K562 (cell line): Measurements from ENCODE around the gene AKNAD1. TPM values are rescaled to one million over a fixed set of nuclear protein-coding genes. Genes with fewer than 3 reads are reported as not detected.

Experiments
- E2F5 ChIP-seq: sonication (generic); formaldehyde crosslinking; IDR thresholded peaks from 2 replicates; pipeline ENCODE4 v1.8.0; 2022; ENCODE audit warnings: mild to moderate bottlenecking, missing genetic modification reagents
- FUS ChIP-seq: fragments of 200-400 bp; formaldehyde crosslinking; optimal IDR thresholded peaks from 2 replicates; pipeline ENCODE3; 2017; ENCODE audit warnings: low read depth, low read length
- GMEB1 ChIP-seq: fragments of 250-450 bp; sonication (Bioruptor Pico); IDR thresholded peaks from 2 replicates; pipeline ENCODE4 v1.4.0; 2020; ENCODE audit warnings: mild to moderate bottlenecking
- HDGF ChIP-seq: fragments of 450-650 bp; IDR thresholded peaks from 2 replicates; pipeline ENCODE4 v1.6.1; 2016
- IFI16 ChIP-seq: fragments of 250-450 bp; sonication (Bioruptor Pico); IDR thresholded peaks from 2 replicates; pipeline ENCODE4 v2.1.2; 2022; ENCODE audit warnings: mild to moderate bottlenecking, inconsistent platforms
- ILF3 ChIP-seq: fragments of 450-650 bp; IDR thresholded peaks from 2 replicates; pipeline ENCODE4 v1.6.1; 2018; ENCODE audit warnings: antibody characterized with exemption, mild to moderate bottlenecking, moderate library complexity, borderline replicate concordance
- JUNB ChIP-seq: fragments of 450-650 bp; formaldehyde crosslinking; conservative IDR thresholded peaks from 2 replicates; pipeline ENCODE4 v1.4.0; 2020; ENCODE audit warnings: mild to moderate bottlenecking
- KLF16 ChIP-seq: IDR thresholded peaks from 2 replicates; pipeline ENCODE4 v1.6.1; 2016; ENCODE audit warnings: antibody characterized with exemption
- NCOA6 ChIP-seq: fragments of 450-650 bp; IDR thresholded peaks from 2 replicates; pipeline ENCODE4 v1.6.1; 2017; ENCODE audit warnings: mild to moderate bottlenecking
- NR0B1 ChIP-seq: fragments of 450-650 bp; IDR thresholded peaks from one replicate; pipeline ENCODE4 v1.6.1; 2018; ENCODE audit warnings: mild to moderate bottlenecking, moderate library complexity; ENCODE audit not compliant: partially characterized antibody
- NRF1 ChIP-seq, 2 experiments: fragments of 450-650 bp; IDR thresholded peaks in 1 of 2; conservative IDR thresholded peaks in 1 of 2; 2 replicates each; pipeline ENCODE4 v1.6.1; 2014; ENCODE audit warnings: mild to moderate bottlenecking in 2 of 2
- RERE ChIP-seq: sonication (generic); formaldehyde crosslinking; IDR thresholded peaks from 2 replicates; pipeline ENCODE4 v1.8.0; 2023; ENCODE audit warnings: missing genetic modification reagents, mild to moderate bottlenecking, borderline replicate concordance
- SMARCE1 ChIP-seq: fragments of 450-650 bp; IDR thresholded peaks from 2 replicates; pipeline ENCODE4 v1.7.1; 2016; ENCODE audit warnings: mild to moderate bottlenecking
- TSC22D4 ChIP-seq: fragments of 450-650 bp; IDR thresholded peaks from 2 replicates; pipeline ENCODE4 v1.6.1; 2016; ENCODE audit warnings: missing genetic modification characterization, missing biosample characterization, control low read depth
- ZEB2 ChIP-seq: fragments of 450-650 bp; IDR thresholded peaks from 2 replicates; pipeline ENCODE4 v1.6.1; 2016
- ZKSCAN1 ChIP-seq: fragments of 150-350 bp; IDR thresholded peaks from 2 replicates; pipeline ENCODE4 v1.6.1; 2016; ENCODE audit warnings: low read depth, low read length
- ZNF140 ChIP-seq: fragments of 250-450 bp; sonication (Bioruptor Pico); IDR thresholded peaks from 2 replicates; pipeline ENCODE4 v1.8.0; 2021; ENCODE audit warnings: moderate library complexity, mild to moderate bottlenecking, inconsistent platforms
- ZNF512 ChIP-seq: IDR thresholded peaks from 2 replicates; pipeline ENCODE4 v1.6.1; 2016; ENCODE audit warnings: missing genetic modification characterization, missing compliant biosample characterization
- ZNF583 ChIP-seq: fragments of 250-450 bp; sonication (Bioruptor Pico); IDR thresholded peaks from 2 replicates; pipeline ENCODE4 v1.4.0; 2020
- polyA plus RNA-seq, 8 experiments: library from polyadenylated mRNA; depleted of rRNA in 4 of 8; stranded (reverse) in 5 of 8; unstranded in 3 of 8; fragments of >200 nt; fragmentation: Nextera tagmentation in 2 of 8; fragmentation: Illumina TruSeq in 1 of 8; extraction: Ambion mirVana in 2 of 8; extraction: Trizol in 1 of 8; gene quantifications; 2 replicates each; pipeline versions ENCODE4 v1.2.1 to v1.2.3, GENCODE V29; 2011 to 2014; ENCODE audit warnings: inconsistent platforms in 1 of 8, missing spikeins in 1 of 8
- total RNA-seq, 7 experiments: library from RNA; depleted of rRNA in 6 of 7; stranded (reverse); fragments of >200 nt in 6 of 7; fragmentation: Illumina TruSeq in 2 of 7; extraction: Trizol in 2 of 7; gene quantifications; 2 replicates each; pipeline versions ENCODE4 v1.2.1 to v1.2.3, GENCODE V29; 2011 to 2021; ENCODE audit warnings: low replicate concordance in 1 of 7

The AKNAD1 gene
- total and polyA plus RNA-seq, 9 of the 15 experiments (the other 6 are each of a cell fraction or from before 2014, with no cell fraction given): 0.13 to 0.30 TPM; not detected in 7

GRCh38 chr1:108780937-108781574 is 75.8 kb downstream of the AKNAD1 start (continued):
- no peak for TF ChIP-seq RERE (CRISPR knock-in tag)
- TF ChIP-seq E2F5: no peak
- TF ChIP-seq ZKSCAN1: no peak
- no peak for TF ChIP-seq FUS
- no peak for TF ChIP-seq NCOA6
- peak; percentile 81 for TF ChIP-seq SMARCE1
- no peak for TF ChIP-seq ZNF140 (CRISPR knock-in tag)
- no peak for TF ChIP-seq NR0B1
- TF ChIP-seq JUNB: no peak
- TF ChIP-seq ILF3: 0 out of 2 replicates have a peak, but pooled peaks have one; percentile 27
- no peak for TF ChIP-seq HDGF
- TF ChIP-seq KLF16: peak; percentile 24; the same call in 1 of the 2 replicates
- TF ChIP-seq GMEB1: no peak
- TF ChIP-seq TSC22D4 (tag): no peak
- no peak for TF ChIP-seq IFI16 (CRISPR knock-in tag)
- no peak; the same call in 1 of the 2 replicates for TF ChIP-seq ZEB2
- no peak for TF ChIP-seq ZNF583 (CRISPR knock-in tag)
- TF ChIP-seq NRF1 (conservative IDR thresholded peaks at IDR 0.05 in 1 of 2, IDR thresholded peaks at IDR 0.05 in 1 of 2): no peak
- no peak for TF ChIP-seq ZNF512 (tag)
